HEK293 (cell line): ENCODE results near the gene ENDOV.

Source experiments
- CTCF ChIA-PET: fragments of 350-600 bp; formaldehyde crosslinking; extraction: SDS; loops from one replicate; lab custom pipeline; 2021; ENCODE audit warnings: antibody characterized with exemption; lab: Yijun Ruan, JAX
- POLR2A ChIA-PET: fragments of 300-600 bp; formaldehyde crosslinking; extraction: SDS; loops from one replicate; lab custom pipeline; 2020; ENCODE audit warnings: antibody characterized with exemption, inconsistent platforms; lab: Yijun Ruan, JAX
- H3K27ac ChIP-seq: fragments of 200-500 bp; sonication (Bioruptor generic); 2 replicates; pipeline ENCODE4 v1.5.1; 2014; ENCODE audit warnings: low read depth, low read length, control low read depth, inconsistent platforms; ENCODE audit errors: extremely low read depth
- H3K36me3 ChIP-seq, 2 experiments: fragments of 200-500 bp in 1 of 2; sonication (Bioruptor generic) in 1 of 2; 1 replicate in 1 of 2; 2 replicates in 1 of 2; pipeline ENCODE4 v1.5.1; 2014 to 2017; ENCODE audit warnings: inconsistent platforms in 2 of 2, low read length in 2 of 2; ENCODE audit not compliant: control insufficient read depth in 2 of 2, insufficient read depth in 1 of 2
- H3K4me1 ChIP-seq: fragments of 200-500 bp; sonication (Bioruptor generic); 2 replicates; pipeline ENCODE4 v1.5.1; 2014; ENCODE audit warnings: mild to moderate bottlenecking, low read length, inconsistent platforms; ENCODE audit not compliant: control insufficient read depth, insufficient read depth
- H3K4me3 ChIP-seq: 2 replicates; pipeline ENCODE4 v1.5.1; 2011; ENCODE audit warnings: low read depth, mild to moderate bottlenecking, control low read depth, low read length, moderate library complexity
- H3K9me3 ChIP-seq: fragments of 200-500 bp; sonication (Bioruptor generic); 2 replicates; pipeline ENCODE4 v1.5.1; 2014; ENCODE audit warnings: low read depth, low read length, inconsistent platforms; ENCODE audit not compliant: control insufficient read depth, insufficient read depth
- FEZF1 ChIP-seq: fragments of 450-650 bp; formaldehyde crosslinking; IDR thresholded peaks from 2 replicates; pipeline ENCODE4 v1.5.1; 2016; ENCODE audit warnings: missing biosample characterization, missing genetic modification characterization
- HOXD13 ChIP-seq: sonication (generic); formaldehyde crosslinking; IDR thresholded peaks from 2 replicates; pipeline ENCODE4 v1.8.0; 2022; ENCODE audit warnings: missing genetic modification reagents, borderline replicate concordance
- OVOL3 ChIP-seq: fragments of 450-650 bp; formaldehyde crosslinking; IDR thresholded peaks from 2 replicates; pipeline ENCODE4 v1.5.1; 2016; ENCODE audit warnings: missing biosample characterization, missing genetic modification characterization
- REST ChIP-seq: fragments of 450-650 bp; formaldehyde crosslinking; IDR thresholded peaks from 2 replicates; pipeline ENCODE4 v1.5.1; 2016; ENCODE audit warnings: missing biosample characterization, missing genetic modification characterization
- ZBTB1 ChIP-seq: fragments of 450-650 bp; formaldehyde crosslinking; IDR thresholded peaks from 2 replicates; pipeline ENCODE4 v1.5.1; 2016; ENCODE audit warnings: missing biosample characterization, missing genetic modification characterization
- ZBTB7A ChIP-seq: fragments of 450-650 bp; formaldehyde crosslinking; IDR thresholded peaks from 2 replicates; pipeline ENCODE4 v1.5.1; 2016; ENCODE audit warnings: low read depth, missing biosample characterization, missing genetic modification characterization
- ZNF10 ChIP-seq: fragments of 450-650 bp; formaldehyde crosslinking; IDR thresholded peaks from 2 replicates; pipeline ENCODE4 v1.5.1; 2017; ENCODE audit warnings: missing biosample characterization, missing genetic modification characterization
- ZNF211 ChIP-seq: fragments of 450-650 bp; formaldehyde crosslinking; IDR thresholded peaks from 2 replicates; pipeline ENCODE4 v1.5.1; 2016; ENCODE audit warnings: low read depth, missing biosample characterization, missing genetic modification characterization
- ZNF280C ChIP-seq: fragments of 450-650 bp; formaldehyde crosslinking; IDR thresholded peaks from 2 replicates; pipeline ENCODE4 v1.5.1; 2016; ENCODE audit warnings: missing biosample characterization, missing genetic modification characterization
- ZNF654 ChIP-seq: fragments of 450-650 bp; formaldehyde crosslinking; IDR thresholded peaks from 2 replicates; pipeline ENCODE4 v1.5.1; 2016; ENCODE audit warnings: low read depth, missing biosample characterization, missing genetic modification characterization
- ZNF768 ChIP-seq: fragments of 450-650 bp; formaldehyde crosslinking; IDR thresholded peaks from 2 replicates; pipeline ENCODE4 v1.5.1; 2018; ENCODE audit warnings: missing biosample characterization, mild to moderate bottlenecking, missing genetic modification characterization
- TF ChIP-seq, protein P1 (sequence below): fragments of 450-650 bp; formaldehyde crosslinking; conservative IDR thresholded peaks from 2 replicates; pipeline ENCODE4 v1.5.1; 2016; ENCODE audit warnings: low read depth, missing biosample characterization, missing genetic modification characterization
- TF ChIP-seq, protein P2 (sequence below): fragments of 450-650 bp; formaldehyde crosslinking; IDR thresholded peaks from 2 replicates; pipeline ENCODE4 v1.5.1; 2017; ENCODE audit warnings: missing biosample characterization, missing genetic modification characterization

Gene ENDOV

DNA sequence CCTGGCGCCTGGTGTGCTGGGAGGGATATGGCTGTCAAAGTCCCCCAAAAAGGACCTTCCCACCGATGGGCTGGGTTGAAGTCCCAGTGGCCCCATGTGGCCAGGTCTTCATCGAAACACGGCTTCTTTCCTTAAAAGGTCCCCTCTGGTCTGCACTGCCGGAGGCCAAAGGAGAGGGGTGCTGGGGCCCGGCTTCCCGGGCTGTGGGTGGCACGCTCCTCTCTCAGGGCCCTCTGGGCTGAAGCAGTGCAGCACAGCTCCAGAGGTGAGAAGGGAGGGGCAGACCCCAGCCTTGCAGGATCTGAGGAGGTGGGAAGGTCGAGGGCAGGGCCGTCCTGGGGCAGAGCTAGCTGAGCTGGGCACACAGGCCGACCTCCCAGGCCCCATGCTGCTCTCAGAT lies 54.7 kb downstream of the ENDOV start (continued):
- TF ChIP-seq ZNF280C (tag by site-specific recombination) = no peak
- TF ChIP-seq OVOL3 = no peak
- no peak for TF ChIP-seq ZBTB1 (tag by site-specific recombination)
- no peak for TF ChIP-seq ZBTB7A (tag by site-specific recombination)
- no peak for TF ChIP-seq ZNF654 (tag by site-specific recombination)
- no peak for TF ChIP-seq HOXD13 (CRISPR knock-in tag)
- TF ChIP-seq, all 188 proteins: peak for 0

- TF ChIP-seq ZNF211 (tag by site-specific recombination) (no peak), ZNF10 (tag by site-specific recombination) (no peak), ZNF768 (tag by site-specific recombination) (no peak), HOXD13 (CRISPR knock-in tag) (no peak), REST (tag by site-specific recombination) (no peak), FEZF1 (tag by site-specific recombination) (no peak)
- TF ChIP-seq, protein P1, sequence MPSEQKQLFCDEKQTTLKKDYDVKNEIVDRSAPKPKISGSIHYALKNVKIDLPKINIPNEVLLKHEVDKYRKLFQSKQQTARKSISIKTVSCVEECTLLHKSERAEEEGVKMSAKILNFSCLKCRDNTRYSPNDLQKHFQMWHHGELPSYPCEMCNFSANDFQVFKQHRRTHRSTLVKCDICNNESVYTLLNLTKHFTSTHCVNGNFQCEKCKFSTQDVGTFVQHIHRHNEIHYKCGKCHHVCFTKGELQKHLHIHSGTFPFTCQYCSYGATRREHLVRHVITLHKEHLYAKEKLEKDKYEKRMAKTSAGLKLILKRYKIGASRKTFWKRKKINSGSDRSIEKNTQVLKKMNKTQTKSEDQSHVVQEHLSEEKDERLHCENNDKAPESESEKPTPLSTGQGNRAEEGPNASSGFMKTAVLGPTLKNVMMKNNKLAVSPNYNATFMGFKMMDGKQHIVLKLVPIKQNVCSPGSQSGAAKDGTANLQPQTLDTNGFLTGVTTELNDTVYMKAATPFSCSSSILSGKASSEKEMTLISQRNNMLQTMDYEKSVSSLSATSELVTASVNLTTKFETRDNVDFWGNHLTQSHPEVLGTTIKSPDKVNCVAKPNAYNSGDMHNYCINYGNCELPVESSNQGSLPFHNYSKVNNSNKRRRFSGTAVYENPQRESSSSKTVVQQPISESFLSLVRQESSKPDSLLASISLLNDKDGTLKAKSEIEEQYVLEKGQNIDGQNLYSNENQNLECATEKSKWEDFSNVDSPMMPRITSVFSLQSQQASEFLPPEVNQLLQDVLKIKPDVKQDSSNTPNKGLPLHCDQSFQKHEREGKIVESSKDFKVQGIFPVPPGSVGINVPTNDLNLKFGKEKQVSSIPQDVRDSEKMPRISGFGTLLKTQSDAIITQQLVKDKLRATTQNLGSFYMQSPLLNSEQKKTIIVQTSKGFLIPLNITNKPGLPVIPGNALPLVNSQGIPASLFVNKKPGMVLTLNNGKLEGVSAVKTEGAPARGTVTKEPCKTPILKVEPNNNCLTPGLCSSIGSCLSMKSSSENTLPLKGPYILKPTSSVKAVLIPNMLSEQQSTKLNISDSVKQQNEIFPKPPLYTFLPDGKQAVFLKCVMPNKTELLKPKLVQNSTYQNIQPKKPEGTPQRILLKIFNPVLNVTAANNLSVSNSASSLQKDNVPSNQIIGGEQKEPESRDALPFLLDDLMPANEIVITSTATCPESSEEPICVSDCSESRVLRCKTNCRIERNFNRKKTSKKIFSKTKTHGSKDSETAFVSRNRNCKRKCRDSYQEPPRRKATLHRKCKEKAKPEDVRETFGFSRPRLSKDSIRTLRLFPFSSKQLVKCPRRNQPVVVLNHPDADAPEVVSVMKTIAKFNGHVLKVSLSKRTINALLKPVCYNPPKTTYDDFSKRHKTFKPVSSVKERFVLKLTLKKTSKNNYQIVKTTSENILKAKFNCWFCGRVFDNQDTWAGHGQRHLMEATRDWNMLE (tag by site-specific recombination) = no peak
- TF ChIP-seq, protein P2, sequence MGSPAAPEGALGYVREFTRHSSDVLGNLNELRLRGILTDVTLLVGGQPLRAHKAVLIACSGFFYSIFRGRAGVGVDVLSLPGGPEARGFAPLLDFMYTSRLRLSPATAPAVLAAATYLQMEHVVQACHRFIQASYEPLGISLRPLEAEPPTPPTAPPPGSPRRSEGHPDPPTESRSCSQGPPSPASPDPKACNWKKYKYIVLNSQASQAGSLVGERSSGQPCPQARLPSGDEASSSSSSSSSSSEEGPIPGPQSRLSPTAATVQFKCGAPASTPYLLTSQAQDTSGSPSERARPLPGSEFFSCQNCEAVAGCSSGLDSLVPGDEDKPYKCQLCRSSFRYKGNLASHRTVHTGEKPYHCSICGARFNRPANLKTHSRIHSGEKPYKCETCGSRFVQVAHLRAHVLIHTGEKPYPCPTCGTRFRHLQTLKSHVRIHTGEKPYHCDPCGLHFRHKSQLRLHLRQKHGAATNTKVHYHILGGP (tag by site-specific recombination) = no peak
- H3K27ac ChIP-seq = no peak overlapping the region
- H3K36me3 ChIP-seq = peaks cover 11 to 74% of the 10 kb centered on the region in 2 experiments
- ChIA-PET POLR2A (interaction anchor here (10.4 kb wide), 1 partner anchor 14 kb away, joined by 110 read pairs; no protein-coding TSS in a partner anchor), CTCF (interaction anchor here (0.6 kb wide), 1 partner anchor 117 kb away, joined by 3 read pairs; no protein-coding TSS in a partner anchor)
- no peak overlapping the region for H3K4me3 ChIP-seq
- H3K9me3 ChIP-seq = no peaks in the 10 kb centered on the region
- peaks cover 7% of the 10 kb centered on the region for H3K4me1 ChIP-seq
Measured at GRCh38 chr17:80470603-80471002, 55.6 kb downstream of the ENDOV start.
